HG03064 (cell line): ENCODE results near the gene TTC23L.

Experiments
- ATAC-seq: cut with Tn5 transposase; IDR thresholded peaks from one replicate; pipeline ENCODE4 v1.9.1; 2021; ENCODE audit warnings: low read depth; ENCODE audit not compliant: unreplicated experiment

Gene TTC23L

GRCh38 chr5:34832568-34832967 is 6.4 kb upstream of the TTC23L start:
- ATAC-seq = no peak

GRCh38 chr5:34833090-34833489 is 5.9 kb upstream of the TTC23L start:
- no peak for ATAC-seq

- ATAC-seq = no peak
These were observed 4.8 kb upstream of the TTC23L start for GRCh38 chr5:34833976-34834793.

GRCh38 chr5:34834794-34835089 is 4.2 kb upstream of the TTC23L start:
- no peak for ATAC-seq

GRCh38 chr5:34835664-34836063 is 3.3 kb upstream of the TTC23L start:
- ATAC-seq = no peak

GRCh38 chr5:34841816-34842215 is 2.9 kb downstream of the TTC23L start:
- ATAC-seq = no peak

GRCh38 chr5:34842554-34842953 is 3.6 kb downstream of the TTC23L start:
- no peak for ATAC-seq

- no peak for ATAC-seq
These were observed 4.5 kb downstream of the TTC23L start for GRCh38 chr5:34843497-34843896.

- no peak for ATAC-seq
These were observed 5.1 kb downstream of the TTC23L start for GRCh38 chr5:34844106-34844505.

- ATAC-seq = no peak
These were observed 6.0 kb downstream of the TTC23L start for GRCh38 chr5:34844999-34845398.

GRCh38 chr5:34847056-34847455 is 8.1 kb downstream of the TTC23L start:
- ATAC-seq = no peak

GRCh38 chr5:34847552-34847951 is 8.6 kb downstream of the TTC23L start:
- no peak for ATAC-seq

GRCh38 chr5:34848230-34848629 is 9.3 kb downstream of the TTC23L start:
- no peak for ATAC-seq

- no peak for ATAC-seq
These were observed 10.3 kb downstream of the TTC23L start for GRCh38 chr5:34849253-34849652.

- ATAC-seq = peak; percentile 89
These were observed 15.7 kb downstream of the TTC23L start for GRCh38 chr5:34854459-34855174.

- no peak for ATAC-seq
These were observed 18.2 kb downstream of the TTC23L start for GRCh38 chr5:34857161-34857560.

- no peak for ATAC-seq
These were observed 18.9 kb downstream of the TTC23L start for GRCh38 chr5:34857894-34858293.

GRCh38 chr5:34858790-34859189 is 19.8 kb downstream of the TTC23L start:
- no peak for ATAC-seq

GRCh38 chr5:34859253-34859652 is 20.3 kb downstream of the TTC23L start:
- ATAC-seq = no peak

GRCh38 chr5:34863946-34864345 is 25.0 kb downstream of the TTC23L start:
- no peak for ATAC-seq

- no peak for ATAC-seq
These were observed 26.1 kb downstream of the TTC23L start for GRCh38 chr5:34865091-34865490.

GRCh38 chr5:34866989-34867471 is 28.1 kb downstream of the TTC23L start:
- ATAC-seq = no peak
